Stimulated activated naive B cell treated with anti-CD40 and anti-IgM and Interleukin-4, amounts not matched to agents 10 μg/mL and 1 μg/mL and 100 μg/mL, for 72 hours (primary cell): ENCODE results near the gene SULT1A2.
A peak's percentile ranks its signal among the peaks of the same experiment; 100 is the strongest.
"Not testable (repeated sequence)": the region's sequence is repeated elsewhere in the genome, so short reads cannot be mapped to it uniquely, and the experiment has no call there.

ENCODE experiments used
- ATAC-seq, 2 donors: fragments of 150-1000 bp; cut with Tn5 transposase; replicated peaks; 2 replicates each; pipeline ENCODE4 v1.10.0; 2021; ENCODE audit warnings: moderate library complexity in 1 of 2
- DNase-seq: peaks from one replicate; pipeline ENCODE4 v3.0.0; 2021
- H3K27ac Mint-ChIP-seq: one replicate; pipeline ENCODE4 v1.8.0; 2022; ENCODE audit warnings: mild to moderate bottlenecking, mixed read lengths
- H3K27me3 Mint-ChIP-seq, 2 donors: one replicate each; pipeline ENCODE4 v1.8.0; 2022; ENCODE audit warnings: mixed read lengths in 2 of 2
- H3K36me3 Mint-ChIP-seq, 2 donors: one replicate each; pipeline ENCODE4 v1.8.0; 2022; ENCODE audit warnings: mixed read lengths in 2 of 2, mild to moderate bottlenecking in 1 of 2
- H3K4me1 Mint-ChIP-seq, 2 donors: one replicate each; pipeline ENCODE4 v1.8.0; 2022; ENCODE audit warnings: mixed read lengths in 2 of 2, mild to moderate bottlenecking in 1 of 2
- H3K4me3 Mint-ChIP-seq, 2 donors: one replicate each; pipeline ENCODE4 v1.8.0; 2022; ENCODE audit warnings: mild to moderate bottlenecking in 2 of 2, mixed read lengths in 2 of 2, moderate library complexity in 1 of 2
- H3K9me3 Mint-ChIP-seq, 2 donors: one replicate each; pipeline ENCODE4 v1.8.0; 2022; ENCODE audit warnings: mixed read lengths in 2 of 2, mild to moderate bottlenecking in 1 of 2

Gene SULT1A2

DNA sequence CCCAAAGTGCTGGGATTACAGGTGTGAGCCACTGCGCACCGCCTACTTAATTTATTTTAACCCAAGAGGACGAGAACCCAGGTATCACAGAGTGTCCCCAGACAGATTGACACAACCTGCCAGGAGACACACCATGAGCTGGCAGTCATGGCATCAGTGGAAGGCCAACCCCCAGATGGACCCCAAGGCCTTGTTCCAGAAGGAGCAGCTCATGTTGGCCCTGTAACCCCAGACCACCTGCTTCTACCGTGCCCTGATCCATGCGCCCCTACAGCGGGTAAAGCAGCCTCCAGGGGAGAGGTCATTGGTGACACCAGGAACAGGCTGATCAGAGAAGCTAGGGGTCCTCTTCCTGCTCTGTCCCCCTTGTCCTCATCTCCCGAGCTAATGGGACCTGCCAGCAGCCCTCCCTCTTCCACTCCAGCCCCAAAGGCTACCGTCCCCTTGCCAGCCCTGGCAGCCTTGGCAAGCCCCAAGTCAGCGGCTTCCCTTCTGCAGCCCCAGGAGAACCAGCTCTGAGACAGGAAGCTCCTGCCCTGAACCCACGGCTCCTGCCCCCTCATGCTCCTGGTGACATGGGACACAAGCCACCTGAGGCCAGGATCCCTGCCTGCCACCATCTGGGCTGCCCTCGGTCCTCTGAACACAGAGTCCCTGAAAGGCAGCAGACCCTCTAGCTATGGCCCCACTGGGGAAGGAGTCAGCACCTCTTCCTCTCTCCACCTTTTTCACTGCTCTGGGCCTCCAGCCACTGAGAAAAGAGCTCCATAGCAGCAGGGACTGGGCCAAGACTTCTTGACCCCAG, 6.7 kb upstream of the SULT1A2 start:
- Mint-ChIP-seq H3K9me3 (no peaks in the 10 kb centered on the region), H3K4me1 (peaks cover 0 to 5% of the 10 kb centered on the region in 2 donors), H3K36me3 (no peaks in the 10 kb centered on the region), H3K4me3 (no peak overlapping the region), H3K27ac (no peak overlapping the region), H3K27me3 (peaks cover 0 to 4% of the 10 kb centered on the region in 2 donors)
- DNase-seq: no peak
- no peak for ATAC-seq

DNA sequence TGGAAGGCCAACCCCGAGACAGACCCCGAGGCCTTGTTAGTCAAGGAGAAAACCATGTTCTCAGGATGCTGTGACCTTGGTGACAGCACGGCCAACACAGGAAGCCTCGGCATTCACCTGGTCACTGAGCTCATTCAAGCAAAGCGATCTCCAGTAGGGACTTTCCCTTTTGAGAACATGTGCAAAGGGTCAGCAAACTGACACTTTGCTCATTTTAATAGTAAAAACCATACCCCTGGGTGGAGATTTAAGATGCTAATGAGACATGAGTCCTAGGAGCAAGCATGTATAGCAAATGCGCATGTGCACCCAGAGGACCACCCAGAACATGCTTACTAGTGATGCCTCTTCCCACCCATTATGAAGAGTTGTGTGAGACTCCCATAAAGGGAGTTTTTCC, 5.7 kb upstream of the SULT1A2 start:
- ATAC-seq (no peak), DNase-seq (no peak)
- H3K9me3 Mint-ChIP-seq: no peaks in the 10 kb centered on the region
- no peak overlapping the region for H3K4me3 Mint-ChIP-seq
- peaks cover 0 to 7% of the 10 kb centered on the region in 2 donors for H3K4me1 Mint-ChIP-seq
- H3K27ac Mint-ChIP-seq: no peak overlapping the region
- H3K36me3 Mint-ChIP-seq: no peaks in the 10 kb centered on the region
- H3K27me3 Mint-ChIP-seq: peaks cover 0 to 5% of the 10 kb centered on the region in 2 donors

DNA sequence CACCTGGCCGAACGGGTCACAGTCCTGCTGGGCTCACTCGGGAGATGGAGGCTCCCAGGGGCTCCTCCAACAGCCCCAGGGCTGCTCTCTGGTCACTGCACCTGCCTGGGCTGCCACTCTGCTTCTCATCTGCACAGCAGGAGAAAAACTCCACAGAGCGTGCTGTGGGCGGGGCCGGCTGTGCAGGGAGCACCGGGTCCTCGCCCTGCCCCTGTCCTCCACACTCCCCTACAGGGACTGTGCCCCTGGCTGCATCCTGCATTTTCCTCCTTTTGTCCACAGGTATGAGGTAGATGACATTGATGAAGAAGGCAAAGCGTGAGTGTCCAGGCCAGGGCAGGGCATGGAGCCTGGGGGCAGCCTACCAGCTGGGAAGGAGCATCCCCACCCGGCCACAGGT, 5.2 kb upstream of the SULT1A2 start:
- H3K36me3 Mint-ChIP-seq, H3K4me3 Mint-ChIP-seq, H3K27me3 Mint-ChIP-seq, H3K9me3 Mint-ChIP-seq, H3K27ac Mint-ChIP-seq, DNase-seq, H3K4me1 Mint-ChIP-seq, ATAC-seq: not testable (repeated sequence)

DNA sequence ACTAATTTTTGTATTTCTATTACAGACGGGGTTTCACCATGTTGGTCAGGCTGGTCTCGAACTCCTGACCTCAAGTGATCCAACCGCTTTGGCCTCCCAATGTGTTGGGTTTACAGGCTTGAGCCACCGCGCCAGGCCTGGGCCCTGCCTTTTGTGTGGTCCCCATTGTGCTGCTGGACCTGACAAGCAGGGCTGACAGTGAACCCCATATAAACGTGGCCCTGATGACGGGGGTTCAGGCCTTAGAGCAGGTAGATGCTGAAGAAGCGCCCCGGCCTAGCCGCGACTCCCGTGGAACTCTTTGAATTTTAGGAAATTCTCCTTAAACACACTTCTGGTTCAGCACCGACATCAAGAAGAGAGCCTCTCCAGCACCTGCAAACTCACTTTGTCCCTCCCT, 4.7 kb upstream of the SULT1A2 start:
- H3K4me1 Mint-ChIP-seq, ATAC-seq, H3K36me3 Mint-ChIP-seq, DNase-seq, H3K9me3 Mint-ChIP-seq: not testable (repeated sequence)
- peaks cover 7 to 13% of the 10 kb centered on the region in 2 donors for H3K27me3 Mint-ChIP-seq
- peak overlapping the region in 1 of 2 donors; percentile 64 for H3K4me3 Mint-ChIP-seq
- peak overlapping the region; percentile 9 for H3K27ac Mint-ChIP-seq

DNA sequence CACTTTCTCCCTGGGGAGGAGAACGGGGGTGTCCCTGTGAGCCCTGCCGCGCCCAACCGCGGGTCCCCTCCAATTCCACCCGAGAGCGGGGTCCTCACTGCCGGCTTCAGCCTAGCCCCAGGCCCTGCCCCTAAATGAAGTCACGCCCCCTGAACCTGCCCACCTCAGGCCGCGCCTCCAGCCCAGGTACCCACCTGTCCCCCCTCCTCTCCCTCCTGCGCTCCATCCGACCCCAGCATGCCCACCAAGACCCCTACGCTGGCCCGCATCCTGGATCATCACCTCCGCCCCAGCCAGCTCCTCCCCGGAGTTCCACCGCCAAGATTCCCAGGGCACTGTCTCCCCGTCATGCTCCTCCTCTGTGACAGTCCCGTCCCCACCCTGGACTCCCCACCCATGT, 4.1 kb upstream of the SULT1A2 start:
- not testable (repeated sequence) for H3K9me3 Mint-ChIP-seq, H3K36me3 Mint-ChIP-seq, H3K27ac Mint-ChIP-seq, H3K4me1 Mint-ChIP-seq, ATAC-seq, H3K4me3 Mint-ChIP-seq, DNase-seq
- H3K27me3 Mint-ChIP-seq: peaks cover 7 to 13% of the 10 kb centered on the region in 2 donors

DNA sequence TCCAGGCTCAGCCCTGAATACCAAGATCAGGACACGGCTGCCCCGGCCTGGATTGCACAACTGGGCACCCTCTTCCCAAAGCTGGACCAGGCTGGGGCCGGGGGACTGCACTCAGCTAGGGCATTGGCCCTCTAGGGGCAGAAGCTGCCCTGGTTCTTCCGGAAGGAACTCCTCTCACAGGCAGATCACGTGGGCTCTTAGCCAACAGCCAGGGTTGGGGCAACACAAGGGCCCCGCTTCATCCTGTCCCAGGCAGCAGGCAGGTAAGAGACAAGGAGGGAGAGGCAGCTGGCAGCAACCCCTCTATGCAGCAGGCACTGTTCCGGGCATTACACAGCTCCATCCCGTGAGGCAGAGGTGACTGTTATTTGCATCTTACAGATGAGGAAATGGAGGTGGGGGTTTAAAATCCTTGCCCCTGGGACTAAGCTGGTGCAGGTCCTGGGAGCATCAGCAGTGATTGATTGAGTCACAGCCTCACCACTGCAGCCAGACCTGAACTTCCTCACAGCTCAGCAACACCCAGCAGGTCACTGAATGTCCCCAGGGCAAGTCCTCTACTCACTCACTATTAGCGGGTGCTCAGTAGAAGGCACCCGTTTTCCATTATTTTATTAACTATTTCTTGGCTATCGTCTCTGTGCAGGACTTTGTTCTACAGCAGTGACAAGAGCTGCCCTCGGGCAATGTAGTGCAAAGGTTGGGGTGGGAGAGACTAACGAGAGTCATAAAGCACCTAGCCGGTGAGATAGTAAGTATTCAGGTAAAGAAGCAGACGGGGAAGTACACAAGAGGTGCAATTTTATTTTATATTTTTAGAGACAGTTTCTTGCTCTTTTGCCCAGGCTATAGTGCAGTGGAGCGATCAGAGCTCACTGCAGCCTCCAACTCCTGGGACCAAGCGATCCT, 2.8 kb upstream of the SULT1A2 start:
- not testable (repeated sequence) for H3K4me1 Mint-ChIP-seq, H3K4me3 Mint-ChIP-seq, H3K36me3 Mint-ChIP-seq, H3K9me3 Mint-ChIP-seq, H3K27ac Mint-ChIP-seq, DNase-seq
- ATAC-seq: peak; percentile 76 to 78
- peaks cover 7 to 13% of the 10 kb centered on the region in 2 donors for H3K27me3 Mint-ChIP-seq

DNA sequence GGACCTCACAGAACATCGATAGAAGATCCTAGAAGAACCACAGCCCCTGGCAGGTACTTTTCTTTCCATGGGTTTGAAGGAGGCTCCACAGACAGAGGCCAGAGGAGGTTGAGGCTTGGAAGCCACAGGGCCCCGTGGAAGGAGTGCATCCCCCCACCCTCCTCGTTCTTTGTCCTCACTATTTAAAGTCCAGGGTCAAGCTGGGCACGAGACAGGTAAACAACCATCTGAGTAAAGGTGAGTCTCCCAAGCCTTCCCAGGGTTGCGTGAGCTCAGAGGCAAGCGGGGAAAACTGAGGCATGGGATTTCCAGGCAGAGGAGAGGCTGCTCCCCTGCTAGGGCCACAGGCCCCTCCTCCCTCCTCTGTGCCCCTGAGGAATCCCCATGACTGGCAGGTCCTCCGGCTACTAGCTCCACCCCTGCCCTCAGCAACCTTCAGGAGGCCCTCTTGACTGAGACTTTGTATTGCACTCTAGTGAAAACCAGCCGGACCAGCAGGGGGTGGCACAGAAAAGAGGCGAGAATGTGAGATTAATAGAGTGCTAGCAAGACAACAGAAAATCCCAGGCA, 927 bp upstream of the SULT1A2 start:
- Mint-ChIP-seq H3K27me3 (peaks cover 7 to 13% of the 10 kb centered on the region in 2 donors), H3K27ac (no peak overlapping the region)

DNA sequence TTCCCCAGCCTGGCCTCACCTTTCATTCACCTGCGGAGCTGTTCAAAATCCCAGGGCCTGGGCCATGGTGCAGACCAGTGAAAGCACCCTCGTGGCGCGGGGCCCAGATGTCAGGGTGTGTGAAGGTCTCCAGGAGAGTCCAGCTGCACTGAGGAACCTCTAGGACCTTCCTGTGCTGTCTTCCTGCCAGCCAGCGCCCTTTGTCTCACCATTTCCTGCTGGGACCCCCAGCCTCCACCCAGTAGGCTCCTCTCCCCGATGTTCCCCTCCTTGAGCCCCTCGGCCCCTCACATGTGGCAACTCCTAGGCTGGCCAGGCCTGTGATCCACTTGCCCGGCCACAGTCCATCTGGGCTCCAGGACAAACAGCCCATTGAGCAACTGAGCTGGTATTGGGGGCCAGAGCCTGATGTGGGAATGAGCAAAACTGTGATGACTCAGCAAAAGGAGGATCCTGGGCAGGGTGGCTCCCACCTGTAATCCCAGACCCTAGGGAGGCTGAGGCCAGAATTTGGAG, 677 bp downstream of the SULT1A2 start:
- no peak for ATAC-seq
- Mint-ChIP-seq H3K27ac (no peak overlapping the region), H3K27me3 (peaks cover 7 to 9% of the 10 kb centered on the region in 2 donors), H3K9me3 (no peaks in the 10 kb centered on the region), H3K36me3 (peaks cover 18 to 20% of the 10 kb centered on the region in 2 donors), H3K4me1 (peaks cover 3 to 4% of the 10 kb centered on the region in 2 donors), H3K4me3 (no peak overlapping the region)
- no peak for DNase-seq

More for the DNA sequence above, 927 bp upstream of the SULT1A2 start:
- Mint-ChIP-seq H3K4me3 (no peak overlapping the region), H3K9me3 (no peaks in the 10 kb centered on the region), H3K4me1 (peaks cover 4 to 8% of the 10 kb centered on the region in 2 donors), H3K36me3 (peaks cover 3 to 4% of the 10 kb centered on the region in 2 donors)
- ATAC-seq (no peak), DNase-seq (no peak)

DNA sequence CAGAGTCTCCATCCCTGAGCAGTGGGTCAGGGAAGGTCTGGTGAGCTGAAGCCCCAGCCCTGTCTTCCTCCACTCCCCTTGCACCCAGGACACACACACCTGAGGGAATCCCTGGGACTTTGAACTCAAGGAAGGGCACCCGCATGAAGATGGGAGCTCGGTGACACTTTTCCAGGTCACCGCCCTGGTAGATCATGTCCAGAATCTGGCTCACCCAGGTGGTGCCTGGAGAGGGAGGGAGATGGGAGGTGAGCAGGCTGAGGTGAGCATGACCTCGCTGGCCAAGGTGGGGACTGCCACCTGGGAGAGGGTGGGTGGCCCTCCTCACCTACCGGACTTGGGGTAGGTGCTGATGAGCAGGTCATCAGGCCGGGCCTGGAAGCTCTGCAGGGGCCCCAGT, 1.4 kb downstream of the SULT1A2 start:
- H3K27ac Mint-ChIP-seq, H3K27me3 Mint-ChIP-seq: not testable (repeated sequence)

DNA sequence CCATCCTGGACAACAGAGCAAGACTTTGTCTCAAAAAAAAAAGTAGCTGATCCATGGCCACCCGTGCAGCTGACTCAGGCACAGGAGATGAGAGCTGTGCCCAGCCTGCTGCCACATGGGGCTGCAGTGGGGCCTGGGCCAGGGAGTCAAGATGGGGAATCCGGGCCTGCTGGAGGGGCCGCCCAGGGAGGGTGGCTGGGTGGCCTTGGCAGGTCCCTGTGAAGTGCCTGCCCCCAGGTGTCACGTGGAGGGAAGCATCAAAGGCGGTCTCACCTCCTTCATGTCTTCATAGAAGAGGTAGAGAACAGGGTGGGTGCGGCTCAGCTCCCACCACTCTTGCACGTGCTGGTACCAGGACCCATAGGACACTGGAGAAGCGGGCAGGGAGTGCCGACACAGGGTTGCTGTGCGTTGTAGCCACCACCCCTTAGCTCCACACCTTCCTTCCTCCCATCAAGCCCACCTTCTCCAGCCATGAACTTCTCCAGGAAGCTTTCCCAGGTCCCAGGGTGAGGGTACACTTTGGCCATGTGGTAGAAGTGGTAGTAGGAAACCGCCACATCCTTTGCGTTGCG, 3.8 kb downstream of the SULT1A2 start:
- Mint-ChIP-seq H3K4me3 (no peak overlapping the region), H3K4me1 (peaks cover 3 to 4% of the 10 kb centered on the region in 2 donors), H3K27ac (no peak overlapping the region), H3K27me3 (peaks cover 7 to 9% of the 10 kb centered on the region in 2 donors), H3K36me3 (peaks cover 38 to 39% of the 10 kb centered on the region in 2 donors), H3K9me3 (no peaks in the 10 kb centered on the region)
- DNase-seq: no peak
- ATAC-seq: no peak

More for the DNA sequence above, 1.4 kb downstream of the SULT1A2 start:
- not testable (repeated sequence) for H3K4me3 Mint-ChIP-seq, H3K9me3 Mint-ChIP-seq, H3K4me1 Mint-ChIP-seq, DNase-seq, ATAC-seq
- H3K36me3 Mint-ChIP-seq: peaks cover 24 to 27% of the 10 kb centered on the region in 2 donors

DNA sequence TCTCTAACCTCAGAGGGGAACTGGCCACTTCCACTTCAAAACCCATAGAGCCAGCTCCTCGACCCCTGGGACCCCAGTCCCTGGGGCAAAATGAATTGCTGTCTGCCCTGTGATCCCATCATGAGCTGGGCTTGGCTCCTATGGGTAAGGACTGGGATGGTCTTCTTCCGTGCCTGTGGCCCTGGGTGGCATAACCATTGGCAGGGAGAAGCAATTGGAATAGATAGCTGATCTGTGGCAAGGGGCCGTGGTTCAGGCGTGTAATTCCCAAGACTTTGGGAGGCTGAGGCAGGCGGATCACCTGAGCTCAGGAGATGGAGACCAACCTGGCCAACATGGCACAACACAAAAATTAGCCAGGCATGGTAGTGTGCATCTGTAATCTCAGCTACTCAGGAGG, 4.3 kb downstream of the SULT1A2 start:
- peaks cover 7 to 8% of the 10 kb centered on the region in 2 donors for H3K27me3 Mint-ChIP-seq
- H3K4me1 Mint-ChIP-seq: peaks cover 2 to 4% of the 10 kb centered on the region in 2 donors
- peaks cover 38 to 39% of the 10 kb centered on the region in 2 donors for H3K36me3 Mint-ChIP-seq
- H3K4me3 Mint-ChIP-seq: no peak overlapping the region
- no peaks in the 10 kb centered on the region for H3K9me3 Mint-ChIP-seq
- ATAC-seq (no peak), DNase-seq (no peak)
- H3K27ac Mint-ChIP-seq: peak overlapping the region; percentile 76

DNA sequence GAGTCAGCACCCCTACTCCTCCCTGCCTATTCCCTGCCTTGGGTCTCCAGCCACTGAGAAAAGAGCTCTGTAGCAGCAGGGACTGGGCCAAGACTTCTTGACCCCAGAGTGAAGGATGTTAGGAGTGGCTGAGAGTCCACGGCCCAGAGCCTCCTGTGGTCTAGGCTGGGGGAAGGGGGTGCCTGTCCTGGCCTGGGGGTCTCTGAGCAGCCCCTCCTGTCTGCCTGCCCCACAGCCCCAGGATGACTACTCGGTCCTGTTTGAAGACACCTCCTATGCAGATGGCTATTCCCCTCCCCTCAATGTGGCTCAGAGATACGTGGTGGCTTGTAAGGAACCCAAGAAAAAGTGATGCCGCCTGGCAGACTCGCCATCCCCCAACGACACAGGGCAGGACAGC, 5.5 kb downstream of the SULT1A2 start:
- H3K36me3 Mint-ChIP-seq: peaks cover 42 to 48% of the 10 kb centered on the region in 2 donors
- DNase-seq (no peak), ATAC-seq (no peak)
- H3K9me3 Mint-ChIP-seq: no peaks in the 10 kb centered on the region
- H3K4me3 Mint-ChIP-seq: no peak overlapping the region
- H3K4me1 Mint-ChIP-seq: peaks cover 0 to 4% of the 10 kb centered on the region in 2 donors
- no peaks in the 10 kb centered on the region for H3K27me3 Mint-ChIP-seq
- H3K27ac Mint-ChIP-seq: no peak overlapping the region

DNA sequence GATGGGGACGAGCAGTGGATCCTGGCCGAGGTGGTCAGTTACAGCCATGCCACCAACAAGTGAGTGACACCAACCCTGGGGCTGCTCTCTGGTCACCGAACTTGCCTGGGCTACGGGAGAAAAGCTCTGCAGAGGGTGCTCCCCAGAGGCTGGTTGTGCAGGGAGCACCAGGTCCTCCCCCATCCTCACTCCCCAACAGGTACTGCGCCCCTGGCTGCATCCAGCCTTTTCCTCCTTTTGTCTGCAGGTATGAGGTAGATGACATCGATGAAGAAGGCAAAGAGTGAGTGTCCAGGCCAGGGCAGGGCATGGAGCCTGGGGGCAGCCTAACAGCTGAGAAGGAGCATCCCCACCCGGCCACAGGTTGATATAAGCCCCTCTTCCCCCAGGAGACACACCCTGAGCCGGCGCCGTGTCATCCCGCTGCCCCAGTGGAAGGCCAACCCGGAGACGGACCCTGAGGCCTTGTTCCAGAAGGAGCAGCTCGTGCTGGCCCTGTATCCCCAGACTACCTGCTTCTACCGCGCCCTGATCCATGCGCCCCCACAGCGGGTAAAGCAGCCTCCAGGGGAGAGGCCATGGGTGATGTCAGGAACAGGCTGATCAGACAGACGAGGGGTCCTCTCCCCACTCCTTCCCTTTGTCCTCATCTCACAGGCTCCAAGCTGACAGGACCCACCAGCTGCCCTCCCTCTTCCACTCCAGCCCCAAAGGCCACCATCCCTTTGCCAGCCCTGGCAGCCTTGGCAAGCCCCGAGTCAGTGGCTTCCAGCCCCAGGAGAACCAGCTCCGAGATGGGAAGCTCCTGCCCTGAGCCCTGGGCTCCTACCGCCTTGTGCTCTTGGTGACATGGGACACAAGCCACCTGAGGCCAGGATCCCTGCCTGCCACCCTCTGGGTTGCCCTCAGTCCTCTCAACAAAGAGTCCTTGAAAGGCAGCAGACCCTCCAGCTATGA, 6.2 kb downstream of the SULT1A2 start:
- H3K27ac Mint-ChIP-seq: no peak overlapping the region
- H3K4me3 Mint-ChIP-seq: no peak overlapping the region
- H3K9me3 Mint-ChIP-seq: no peaks in the 10 kb centered on the region
- ATAC-seq: no peak
- H3K4me1 Mint-ChIP-seq: peaks cover 3 to 9% of the 10 kb centered on the region in 2 donors
- H3K36me3 Mint-ChIP-seq: peaks cover 46 to 52% of the 10 kb centered on the region in 2 donors
- H3K27me3 Mint-ChIP-seq: no peaks in the 10 kb centered on the region
- no peak for DNase-seq
